Activated CD8-positive, alpha-beta memory T cell treated with anti-CD3 and anti-CD28 coated beads, Interleukin-2, amount 50 U/mL, for 1 hour (primary cell): ENCODE data around the gene RAP1GAP2.

ENCODE experiments used
- DNase-seq: peaks from one replicate; pipeline ENCODE4 v3.0.0-alpha.2; 2020; ENCODE audit errors: extremely low read depth

Gene RAP1GAP2

DNA sequence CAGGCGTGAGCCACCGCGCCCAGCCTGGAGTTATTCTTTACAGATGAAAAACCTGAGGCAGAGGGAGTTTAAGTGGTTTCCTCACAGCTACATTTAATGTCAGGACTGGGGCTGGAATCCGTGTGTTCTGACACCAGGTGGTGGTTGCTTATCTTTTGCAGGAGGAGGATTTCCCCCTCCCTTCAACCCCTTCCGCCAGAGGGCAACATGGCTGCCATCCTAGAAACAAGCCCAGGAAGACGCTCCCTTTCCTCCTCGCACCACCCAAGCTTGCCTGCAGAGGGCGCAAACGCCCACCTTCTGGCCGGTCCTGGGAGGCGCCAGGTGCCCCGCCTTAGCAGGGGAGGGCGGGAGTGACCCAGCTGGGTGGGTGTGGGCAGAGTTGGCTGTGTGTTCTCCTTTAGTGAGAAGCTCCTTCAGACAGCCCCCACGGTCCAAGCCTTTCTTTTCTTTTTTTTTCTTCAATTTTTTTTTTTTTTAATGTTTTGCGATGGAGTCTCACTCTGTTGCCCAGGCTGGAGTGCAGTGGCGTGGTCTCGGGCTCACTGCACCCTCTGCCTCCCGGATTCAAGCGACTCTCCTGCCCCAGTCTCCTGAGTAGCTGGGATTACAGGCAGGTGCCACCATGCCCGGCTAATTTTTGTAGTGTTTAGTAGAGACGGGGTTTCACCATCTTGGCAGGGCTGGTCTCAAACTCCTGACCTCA lies 9.9 kb upstream of the RAP1GAP2 start:
- peak; percentile 71 for DNase-seq

DNA sequence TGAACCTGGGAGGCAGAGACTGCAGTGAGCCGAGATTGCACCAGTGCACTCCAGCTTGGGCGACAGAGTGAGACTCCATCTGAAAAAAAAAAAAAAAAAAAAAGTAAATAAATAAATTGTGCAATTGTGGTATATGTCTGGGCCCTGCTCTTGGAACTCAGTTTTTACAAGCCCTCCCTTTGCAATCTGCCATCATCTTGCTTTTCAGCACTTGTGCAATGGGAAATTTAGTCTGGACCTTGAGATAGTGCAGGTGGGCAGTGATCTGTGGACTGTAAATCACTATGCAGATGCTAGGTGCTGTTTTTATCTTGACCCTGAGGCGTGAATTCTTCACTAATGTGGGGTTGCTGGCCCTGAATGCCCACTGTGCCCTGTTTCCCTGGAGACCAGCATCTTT lies 6.5 kb upstream of the RAP1GAP2 start:
- no peak for DNase-seq

DNA sequence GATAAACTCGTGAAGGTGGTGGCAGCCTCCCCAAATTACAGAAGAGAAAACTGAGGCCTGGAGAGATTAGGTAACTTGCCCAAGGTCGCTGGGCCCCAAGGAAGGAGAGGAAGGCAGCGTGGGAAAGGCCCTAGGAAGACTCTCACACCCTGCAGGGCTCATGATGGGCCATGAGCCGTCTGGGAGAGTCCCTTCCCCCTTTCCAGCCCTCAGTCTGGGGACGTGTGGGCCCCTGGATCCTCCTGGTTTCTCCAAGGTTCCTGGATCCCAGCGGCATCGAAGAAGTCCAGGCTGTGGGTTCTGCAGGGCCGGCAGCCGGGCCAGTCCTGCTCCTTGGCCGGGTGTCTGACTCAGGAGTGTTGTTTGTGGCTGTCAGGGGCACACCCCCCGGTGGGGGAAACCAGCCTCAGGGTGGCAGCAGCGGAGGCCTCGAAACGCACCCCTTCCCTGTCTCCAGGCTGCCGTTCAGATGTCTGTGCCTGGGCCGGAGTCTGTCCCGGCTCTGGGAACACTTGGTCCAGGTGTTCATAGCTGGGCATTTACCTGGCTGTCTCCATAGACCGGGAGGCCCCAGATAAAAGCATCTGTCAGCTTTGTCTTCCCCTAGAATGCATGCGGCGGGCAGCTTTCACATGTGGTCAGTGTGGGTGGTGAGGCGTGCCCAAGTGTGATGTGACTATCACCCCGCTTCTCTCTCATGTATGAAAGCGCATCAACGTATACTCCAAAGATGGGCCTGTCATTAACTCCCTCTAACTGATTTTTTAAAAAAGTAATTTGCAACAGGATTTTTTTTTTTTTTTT lies 3.7 kb upstream of the RAP1GAP2 start:
- no peak for DNase-seq

DNA sequence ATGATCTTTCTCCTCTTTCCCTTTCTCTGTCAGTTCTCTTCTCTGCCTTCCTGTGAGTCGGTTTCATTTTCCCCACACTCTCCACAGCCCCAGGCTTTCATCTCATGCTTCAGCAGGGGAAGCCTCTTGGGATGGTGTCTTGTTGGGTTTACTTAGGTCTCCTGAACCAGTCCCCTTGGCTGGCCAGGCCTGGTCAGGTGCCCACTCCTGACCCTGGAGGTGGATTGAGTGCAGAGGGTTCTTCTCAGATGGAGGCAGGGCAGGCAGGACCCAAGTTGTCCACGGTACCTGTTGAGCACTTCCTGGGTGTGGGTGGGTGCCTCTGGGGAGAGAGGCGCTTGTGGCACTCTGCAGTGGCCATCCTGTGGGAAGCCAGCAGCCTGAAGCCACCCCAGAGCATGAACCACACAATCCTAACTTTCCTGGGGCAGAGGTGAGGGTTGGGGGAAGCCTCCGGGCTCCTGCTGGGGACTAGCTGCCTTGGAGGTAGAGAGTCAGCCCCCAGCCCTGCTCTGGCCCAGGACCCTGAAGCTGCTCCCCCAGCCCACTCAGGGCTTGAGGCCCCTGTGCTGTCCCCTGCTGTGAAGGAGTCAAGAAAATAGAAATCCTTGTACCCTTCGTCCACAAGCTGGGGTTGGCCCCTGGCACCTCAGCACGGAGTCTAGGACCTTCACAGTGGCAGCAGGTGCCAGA lies 2.0 kb upstream of the RAP1GAP2 start:
- no peak for DNase-seq

DNA sequence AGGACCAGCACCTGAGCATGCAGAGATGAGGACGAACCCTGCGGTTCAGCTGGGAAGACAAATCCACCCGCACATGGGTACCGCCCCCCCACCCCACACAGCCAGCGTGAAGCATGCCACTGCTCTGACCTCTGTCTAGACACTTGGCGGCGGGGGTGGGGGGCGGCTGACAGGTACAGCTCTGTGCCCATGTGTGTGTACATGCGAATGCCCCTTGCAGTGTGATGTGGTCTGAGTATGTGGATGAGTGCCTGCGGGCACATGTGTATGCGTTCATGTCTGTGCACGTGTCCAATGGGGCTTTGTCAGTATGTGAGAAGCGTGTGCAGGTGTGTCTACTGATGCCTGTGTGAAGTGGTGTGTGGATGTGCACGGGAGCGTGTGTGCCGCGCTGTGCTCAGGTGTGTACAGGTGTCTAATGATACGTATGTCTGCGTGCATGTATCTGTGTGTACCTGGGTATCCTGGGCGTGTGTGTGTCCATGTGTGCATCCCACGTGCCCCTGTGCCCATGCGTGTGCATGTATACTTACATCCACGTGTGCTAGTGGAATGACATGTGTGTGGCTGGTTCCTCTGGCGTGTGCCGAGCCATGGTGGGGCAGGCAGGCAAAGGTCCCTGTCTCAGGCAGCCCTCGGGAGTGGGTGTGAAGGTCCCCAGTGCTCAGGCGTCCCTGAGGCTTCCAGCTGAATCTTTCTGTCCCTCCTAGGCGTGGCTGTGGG lies 636 bp upstream of the RAP1GAP2 start:
- no peak for DNase-seq

DNA sequence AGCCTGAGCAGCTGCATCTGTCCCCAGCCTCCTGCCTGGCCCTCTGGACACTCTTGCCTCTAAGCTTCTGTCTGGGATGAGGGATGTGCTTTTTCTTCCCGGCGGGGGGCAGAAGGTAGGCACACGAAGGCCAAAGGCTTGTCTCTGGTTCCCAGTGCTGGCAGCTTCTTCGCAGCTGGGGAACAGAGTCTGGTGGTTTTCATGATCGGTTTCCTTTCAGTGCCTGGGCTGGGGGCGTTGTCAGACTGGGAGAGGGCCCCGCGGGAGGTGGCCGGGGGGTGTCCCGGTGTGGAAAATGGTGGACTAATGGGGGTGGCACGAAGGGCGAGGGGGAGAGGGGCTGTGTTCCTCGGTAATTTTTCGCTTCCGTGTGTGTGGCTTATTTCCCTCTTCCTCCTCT lies 988 bp downstream of the RAP1GAP2 start:
- DNase-seq, result no peak

DNA sequence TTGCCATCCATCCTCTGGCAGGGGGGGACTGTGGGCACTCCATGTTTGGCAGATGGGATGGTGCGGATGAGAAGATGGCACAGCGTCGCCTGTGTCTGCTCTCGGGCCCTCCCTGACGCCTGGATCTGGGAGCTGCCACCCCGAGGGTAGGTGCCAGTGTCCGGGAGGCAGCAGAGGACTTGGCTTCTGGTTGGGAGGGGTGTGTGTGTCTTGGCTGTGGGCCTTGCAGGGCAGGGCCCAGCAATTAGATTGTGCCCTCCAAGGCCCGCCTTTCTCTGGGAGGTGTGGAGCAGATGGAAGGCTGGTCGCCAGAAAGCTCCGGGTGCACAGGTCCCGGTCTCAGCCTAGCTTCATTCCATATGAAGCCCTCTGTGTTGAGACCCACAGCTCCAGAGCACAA lies 1.4 kb downstream of the RAP1GAP2 start:
- no peak for DNase-seq

DNA sequence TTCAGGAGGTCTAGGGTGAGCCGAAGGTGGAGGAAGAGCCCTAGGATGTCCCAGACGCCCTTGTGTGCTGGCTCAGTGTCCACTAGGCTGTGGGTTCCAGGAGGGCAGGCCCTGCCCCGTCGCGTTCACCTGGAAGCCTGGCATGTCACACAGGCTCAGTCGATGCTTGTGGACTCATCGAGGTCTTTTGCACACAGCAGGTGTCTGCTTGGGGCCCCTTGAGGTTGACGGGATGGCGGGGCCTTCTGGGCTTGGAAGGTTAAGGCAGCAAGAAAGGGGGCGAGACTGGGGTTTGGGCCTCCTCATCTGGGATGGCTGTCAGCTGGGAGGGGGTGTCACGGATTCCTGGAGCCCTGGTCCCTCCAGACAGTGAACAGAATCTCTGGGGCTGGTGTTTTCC lies 1.9 kb downstream of the RAP1GAP2 start:
- no peak for DNase-seq

DNA sequence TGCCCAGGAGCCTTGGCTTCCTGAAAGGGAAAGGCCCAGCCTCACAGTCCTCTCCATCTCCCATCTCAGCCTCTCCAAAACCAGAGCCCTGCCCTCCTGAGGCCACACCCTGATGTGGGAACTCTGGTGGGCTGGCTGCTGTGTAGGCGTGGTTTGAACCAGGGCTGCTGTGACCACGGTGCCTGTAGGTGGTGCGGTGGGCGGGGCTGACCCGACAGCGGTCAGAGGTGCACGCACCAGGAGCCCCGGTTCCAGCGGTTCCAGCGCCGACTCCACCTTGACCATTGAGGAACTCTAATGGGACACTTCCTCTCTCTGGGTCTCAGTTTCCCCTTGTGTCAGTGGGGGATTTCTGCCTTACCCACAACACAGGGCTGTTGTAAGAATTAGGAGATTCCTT lies 2.4 kb downstream of the RAP1GAP2 start:
- DNase-seq, result no peak

DNA sequence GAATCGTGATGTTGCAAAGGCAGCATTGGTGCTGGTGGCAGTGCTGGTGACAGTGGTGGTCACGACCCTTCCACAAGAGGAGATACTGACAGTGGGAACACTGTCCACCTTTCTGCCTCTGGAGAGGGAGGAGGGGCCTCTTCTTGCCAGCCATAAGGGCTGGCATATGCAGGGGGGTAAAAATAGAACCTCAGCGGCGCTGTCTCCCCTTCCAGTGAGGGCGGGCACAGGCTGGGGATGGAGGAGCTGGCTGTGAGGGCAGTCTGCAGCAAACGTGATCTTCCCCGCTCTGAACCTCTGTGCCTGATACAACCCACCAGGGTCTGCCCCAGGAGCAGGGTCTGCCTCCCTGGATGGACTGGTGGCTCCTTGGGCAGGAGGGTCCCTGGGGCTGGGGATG lies 3.4 kb downstream of the RAP1GAP2 start:
- DNase-seq, result no peak

DNA sequence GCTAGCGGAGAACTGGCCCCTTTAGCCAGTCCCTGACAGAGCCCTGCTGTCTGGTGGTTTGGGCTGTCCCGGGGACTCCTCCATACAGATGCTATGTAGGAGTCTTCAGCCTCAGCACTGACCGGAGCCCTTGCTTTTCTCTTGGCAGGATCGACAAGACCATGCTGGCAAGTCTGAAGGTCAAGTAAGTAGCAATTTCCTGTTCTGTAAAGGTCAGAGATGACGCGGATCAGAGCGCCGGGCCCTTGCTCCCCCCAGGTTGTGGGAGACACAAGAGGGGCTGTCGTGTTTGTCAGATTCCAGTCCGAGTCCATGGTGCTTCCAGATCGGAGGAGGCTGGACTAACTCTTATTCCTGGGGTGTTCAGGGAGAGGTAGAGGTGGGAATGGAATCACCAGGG lies 4.1 kb downstream of the RAP1GAP2 start:
- no peak for DNase-seq

DNA sequence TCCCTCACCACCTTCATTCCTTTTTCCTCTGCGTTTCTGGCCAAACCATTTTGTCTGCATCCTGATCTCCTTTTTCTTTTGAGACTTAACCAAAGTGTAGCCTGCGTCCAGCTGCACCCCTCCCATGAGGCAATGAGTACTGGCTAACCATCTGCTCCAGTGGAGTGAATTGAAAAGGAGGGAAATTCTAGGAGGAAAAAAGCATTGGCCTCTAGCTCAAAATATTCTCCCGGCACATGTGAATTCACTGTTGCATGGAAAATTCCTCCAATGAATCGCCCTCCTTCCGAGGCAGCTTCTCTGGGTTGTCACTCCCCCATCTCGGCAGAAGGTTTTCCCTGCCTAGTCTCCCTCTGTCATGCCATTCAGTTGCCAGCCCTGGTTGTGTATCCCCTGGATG lies 5.6 kb downstream of the RAP1GAP2 start:
- DNase-seq, result no peak

DNA sequence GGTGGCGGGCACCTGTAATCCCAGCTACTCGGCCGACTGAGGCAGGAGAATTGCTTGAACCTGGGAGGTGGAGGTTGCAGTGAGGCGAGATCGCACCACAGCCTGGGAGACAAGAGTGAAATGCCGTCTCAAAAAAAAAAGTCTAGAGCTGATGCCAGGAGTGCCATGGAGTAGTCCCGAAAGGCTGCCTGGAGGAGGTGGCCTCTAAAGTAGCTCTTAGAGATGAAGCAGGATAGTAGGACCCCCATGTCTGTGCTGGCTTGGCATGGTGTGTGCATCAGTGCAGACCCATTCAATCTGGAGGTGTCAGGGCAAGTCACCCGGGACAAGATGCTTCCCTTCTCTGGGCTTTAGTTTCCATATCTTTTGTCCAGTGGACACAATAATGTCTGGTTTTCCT lies 6.3 kb downstream of the RAP1GAP2 start:
- DNase-seq, result no peak

DNA sequence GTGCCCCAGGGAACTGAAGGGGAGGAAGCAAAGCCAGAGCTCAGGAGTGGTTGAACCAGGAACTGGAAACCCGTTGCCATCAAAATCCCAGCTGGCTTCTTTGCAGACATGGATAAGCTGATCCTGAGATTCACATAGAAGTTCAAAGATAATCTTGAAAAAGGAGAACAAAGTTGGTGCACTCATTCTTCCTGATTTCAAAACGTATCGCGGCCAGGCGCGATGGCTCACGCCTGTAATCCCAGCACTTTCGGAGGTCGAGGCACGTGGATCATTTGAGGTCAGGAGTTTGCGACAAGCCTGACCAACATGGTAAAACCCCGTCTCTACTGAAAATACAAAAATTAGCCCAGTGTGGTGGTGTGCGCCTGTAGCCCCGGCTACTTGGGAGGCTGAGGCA lies 7.1 kb downstream of the RAP1GAP2 start:
- DNase-seq, result no peak

DNA sequence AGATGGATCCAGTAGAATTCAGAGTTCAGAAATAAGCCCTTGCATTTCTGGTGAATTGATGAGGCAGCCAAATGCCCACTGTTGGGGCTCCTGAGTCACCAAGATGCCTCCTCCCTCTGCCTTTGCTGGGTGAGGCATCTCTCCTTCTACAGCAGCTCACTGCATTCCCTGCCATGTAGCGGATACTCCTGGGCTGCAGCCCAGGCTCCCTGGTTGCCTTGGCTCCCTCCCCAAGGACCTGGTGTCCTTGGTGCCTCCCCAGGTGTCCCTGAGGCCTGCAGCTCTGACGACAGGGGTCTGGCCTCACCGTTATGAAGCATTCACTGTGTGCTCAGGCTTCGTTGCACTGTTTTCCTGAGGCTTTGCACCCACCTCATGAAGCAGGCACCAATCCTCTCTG lies 7.7 kb downstream of the RAP1GAP2 start:
- no peak for DNase-seq

DNA sequence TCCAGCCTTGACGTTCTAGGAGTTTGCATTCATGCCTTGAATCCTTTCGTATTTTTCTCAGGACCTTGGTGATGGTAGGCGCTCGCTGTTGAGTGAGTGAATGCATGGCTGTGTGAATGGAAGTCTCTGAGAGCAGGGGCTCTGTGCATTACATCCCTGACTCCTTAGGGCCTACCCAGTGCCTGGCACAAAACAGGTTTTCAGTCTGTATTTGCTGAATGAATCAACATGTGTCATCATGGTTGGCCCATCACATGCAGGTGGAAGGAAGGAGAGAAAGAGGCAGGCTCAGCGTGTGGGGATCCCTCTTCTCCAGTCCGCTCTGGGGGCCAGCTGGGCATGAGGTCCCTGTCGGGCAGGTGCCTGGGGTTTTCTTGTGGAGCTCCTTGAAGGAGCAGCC lies 8.7 kb downstream of the RAP1GAP2 start:
- DNase-seq, result no peak

DNA sequence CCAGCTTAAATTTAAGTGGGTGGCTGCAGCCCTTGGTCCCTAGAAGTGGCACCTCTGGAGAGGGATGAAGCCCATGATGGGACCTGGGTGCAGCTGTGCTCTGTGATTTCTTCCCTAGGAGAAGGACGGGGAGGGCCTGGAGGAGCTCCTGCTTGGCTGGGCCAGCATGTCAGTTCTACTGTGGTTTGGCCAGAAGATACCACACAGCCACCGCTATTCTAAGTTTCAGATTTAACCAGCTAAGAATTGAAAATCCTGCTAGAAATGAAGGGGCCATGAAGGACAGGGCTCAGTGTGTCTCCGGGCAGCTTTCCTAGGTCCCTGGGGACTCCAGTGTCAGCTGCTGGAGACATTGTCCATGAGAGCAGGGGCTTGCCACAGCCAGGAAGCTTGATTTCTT lies 9.7 kb downstream of the RAP1GAP2 start:
- no peak for DNase-seq

DNA sequence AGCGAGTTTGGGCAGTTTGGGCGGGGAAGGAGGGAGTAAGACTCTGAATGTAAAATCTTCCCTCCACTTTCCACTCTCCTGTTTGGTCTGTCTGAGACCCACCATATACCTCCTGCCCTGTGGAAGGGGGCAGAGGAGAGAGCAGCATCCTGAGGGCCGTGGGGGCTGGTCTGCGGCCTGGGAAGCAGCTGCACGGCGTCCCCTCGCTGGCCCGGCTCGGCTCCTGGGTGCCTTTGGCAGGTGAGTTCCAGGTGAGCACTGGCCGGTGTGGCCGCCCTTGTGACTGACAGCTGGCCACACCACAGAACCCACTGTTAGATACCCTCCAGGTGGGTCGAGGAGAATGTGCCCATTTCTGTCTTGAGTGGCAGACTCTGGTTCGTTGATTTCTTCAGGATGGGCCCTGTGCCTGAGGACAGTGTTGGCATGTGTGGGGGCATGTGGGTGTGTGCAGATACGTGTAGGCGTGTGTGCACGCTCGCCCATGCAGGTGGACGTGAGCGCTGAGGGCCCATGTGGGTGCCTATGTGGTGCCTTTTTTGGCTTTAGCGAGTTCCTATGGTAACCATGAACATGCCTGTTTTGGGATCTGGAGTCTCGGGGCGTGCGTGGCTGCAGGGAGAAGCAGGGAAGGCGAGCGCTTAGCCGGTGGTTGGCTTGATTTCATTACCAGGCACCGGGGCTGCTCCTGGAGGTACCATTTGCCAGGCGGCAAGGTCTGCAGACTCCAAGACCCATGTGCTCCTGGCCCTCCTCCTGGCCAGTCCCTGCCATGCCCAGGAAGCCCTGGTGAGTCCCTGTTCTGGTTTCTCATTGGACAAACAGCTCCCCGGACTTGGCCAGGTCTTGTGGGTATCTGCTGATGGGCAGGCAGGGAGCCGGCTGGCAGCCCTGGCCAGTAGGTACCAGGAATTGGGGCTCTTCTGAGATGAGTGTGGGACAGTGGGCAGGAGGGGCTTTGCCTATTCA lies 12.4 kb downstream of the RAP1GAP2 start:
- DNase-seq, result no peak

DNA sequence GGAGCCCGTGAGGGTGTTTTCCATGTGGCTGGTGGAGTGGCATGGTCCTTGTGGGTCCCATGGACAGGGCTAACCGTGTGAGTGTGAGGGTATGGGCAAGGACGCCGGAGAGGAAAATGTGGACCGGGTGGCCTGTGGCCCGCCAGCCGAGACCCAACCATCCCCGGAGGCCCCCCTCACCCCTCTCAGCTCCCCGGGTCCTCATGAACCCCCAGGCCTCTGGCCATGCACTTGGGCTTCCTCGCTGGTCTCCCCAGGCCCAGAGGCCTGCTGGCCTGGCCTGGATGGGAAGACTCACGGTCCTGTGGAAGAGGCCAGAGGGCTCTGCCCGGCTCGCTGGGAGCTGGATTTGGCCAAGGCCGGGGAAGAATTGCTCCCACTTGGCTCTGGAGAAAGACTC lies 13.1 kb downstream of the RAP1GAP2 start:
- DNase-seq, result no peak

DNA sequence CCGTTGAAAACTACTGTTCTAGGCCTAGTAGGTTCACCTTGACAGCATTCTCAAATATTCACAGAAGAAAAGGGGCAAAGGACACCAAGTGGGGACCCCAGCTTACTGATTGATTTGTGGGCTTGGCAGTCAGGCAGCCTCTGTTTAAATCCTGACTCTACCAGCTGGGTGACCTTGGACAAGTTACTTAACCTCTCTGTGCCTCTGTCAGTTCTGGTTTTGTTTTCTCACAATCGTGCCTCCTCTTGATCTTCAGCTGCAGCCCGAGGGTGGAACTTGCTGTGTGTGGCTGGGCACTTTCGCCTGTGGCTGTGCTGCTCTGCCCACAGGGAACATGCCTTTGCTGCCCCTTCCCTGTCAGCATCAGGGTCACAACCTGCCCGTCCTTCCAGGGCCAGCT lies 17.8 kb downstream of the RAP1GAP2 start:
- DNase-seq, result no peak
